ENCODE measurements around the gene BAIAP2L2.

The BAIAP2L2 gene

DNA sequence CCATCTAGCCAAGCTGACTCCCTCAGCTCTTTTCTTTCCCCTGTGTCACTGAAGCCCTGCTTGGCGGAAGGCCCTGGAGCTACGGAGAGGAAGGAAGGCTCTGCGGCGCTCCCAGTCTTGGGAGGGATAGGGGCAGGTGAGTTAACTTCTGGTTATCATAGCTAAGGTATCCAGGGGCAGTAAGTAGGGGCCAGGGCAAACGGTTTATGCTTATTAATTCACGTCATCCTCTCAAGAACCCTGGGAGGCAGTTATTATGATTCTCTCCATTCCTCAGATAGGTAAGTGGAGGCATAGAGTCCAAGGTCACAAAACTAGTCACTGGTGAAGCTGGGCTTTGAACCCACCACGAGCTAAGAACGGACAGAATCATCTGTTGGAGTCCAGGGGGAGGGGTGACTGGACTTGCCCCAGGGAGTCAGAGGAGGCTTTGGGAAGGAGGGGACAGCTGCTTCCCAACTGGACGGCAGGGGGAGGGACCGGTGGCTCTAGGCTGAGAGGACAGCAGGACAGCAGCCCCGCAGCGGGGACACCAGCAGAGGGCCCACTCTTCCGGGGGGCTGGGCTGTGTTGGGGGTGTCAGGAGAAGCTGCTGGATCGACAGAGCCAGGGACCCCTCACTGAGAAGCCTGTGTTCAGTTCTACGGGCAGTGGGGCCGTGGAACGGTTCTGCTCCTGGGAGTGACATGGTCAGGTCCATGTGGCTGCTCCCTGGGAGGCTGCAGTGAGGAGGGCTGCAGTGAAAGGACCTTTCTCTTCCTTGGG is 3.5 kb downstream of the BAIAP2L2 start:
- TF ChIP-seq, protein P1, sequence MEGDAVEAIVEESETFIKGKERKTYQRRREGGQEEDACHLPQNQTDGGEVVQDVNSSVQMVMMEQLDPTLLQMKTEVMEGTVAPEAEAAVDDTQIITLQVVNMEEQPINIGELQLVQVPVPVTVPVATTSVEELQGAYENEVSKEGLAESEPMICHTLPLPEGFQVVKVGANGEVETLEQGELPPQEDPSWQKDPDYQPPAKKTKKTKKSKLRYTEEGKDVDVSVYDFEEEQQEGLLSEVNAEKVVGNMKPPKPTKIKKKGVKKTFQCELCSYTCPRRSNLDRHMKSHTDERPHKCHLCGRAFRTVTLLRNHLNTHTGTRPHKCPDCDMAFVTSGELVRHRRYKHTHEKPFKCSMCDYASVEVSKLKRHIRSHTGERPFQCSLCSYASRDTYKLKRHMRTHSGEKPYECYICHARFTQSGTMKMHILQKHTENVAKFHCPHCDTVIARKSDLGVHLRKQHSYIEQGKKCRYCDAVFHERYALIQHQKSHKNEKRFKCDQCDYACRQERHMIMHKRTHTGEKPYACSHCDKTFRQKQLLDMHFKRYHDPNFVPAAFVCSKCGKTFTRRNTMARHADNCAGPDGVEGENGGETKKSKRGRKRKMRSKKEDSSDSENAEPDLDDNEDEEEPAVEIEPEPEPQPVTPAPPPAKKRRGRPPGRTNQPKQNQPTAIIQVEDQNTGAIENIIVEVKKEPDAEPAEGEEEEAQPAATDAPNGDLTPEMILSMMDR (IDR thresholded peaks at IDR 0.05; ENCODE audit: insufficient read depth, low read depth, low read length, missing control alignments) = no peak
- no peak for DNase-seq (ENCODE audit: low read depth)
- H3K4me3 ChIP-seq (ENCODE audit: low read length) = no peak overlapping the region

DNA sequence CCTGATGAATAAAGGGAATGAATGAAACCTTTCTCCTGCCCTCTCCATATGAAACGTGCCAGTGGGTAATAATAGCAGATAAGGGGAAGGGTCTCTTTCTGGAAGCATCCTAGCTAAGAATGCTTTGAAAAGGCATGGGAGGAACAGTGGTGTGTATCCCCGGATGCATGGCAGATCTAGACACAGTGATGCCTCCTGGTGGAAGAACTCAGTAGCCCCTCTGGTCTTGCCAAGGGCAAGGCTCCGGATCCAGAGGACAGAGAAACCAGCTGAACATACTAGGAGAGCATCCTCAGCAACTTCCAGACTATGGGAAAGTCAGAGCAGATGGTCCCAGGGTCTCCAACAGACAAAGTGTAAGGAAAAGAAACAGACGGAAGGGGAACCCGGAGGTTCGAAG is 6.4 kb downstream of the BAIAP2L2 start:
- TF ChIP-seq, protein P1 (IDR thresholded peaks at IDR 0.05; ENCODE audit: insufficient read depth, low read depth, low read length, missing control alignments) = peak; percentile 29
- H3K4me3 ChIP-seq (ENCODE audit: low read length) = no peak overlapping the region
- no peak for DNase-seq (ENCODE audit: low read depth)

DNA sequence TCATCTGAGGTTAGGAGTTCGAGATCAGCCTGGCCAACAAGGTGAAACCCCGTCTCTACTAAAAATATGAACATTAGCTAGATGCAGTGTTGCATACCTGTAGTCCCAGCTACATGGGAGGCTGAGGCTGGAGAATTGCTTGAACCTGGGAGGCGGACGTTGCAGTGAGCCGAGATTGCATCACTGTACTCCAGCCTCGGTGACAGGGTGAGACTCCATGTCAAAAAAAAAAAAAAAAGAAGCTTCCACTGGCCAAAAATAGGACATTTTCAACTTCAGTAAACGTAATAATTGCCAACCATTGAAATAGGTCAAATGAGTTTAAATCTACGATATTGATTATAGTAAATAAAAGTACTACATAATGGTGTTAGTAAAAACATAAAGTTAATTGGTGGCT is 6.8 kb downstream of the BAIAP2L2 start:
- TF ChIP-seq, protein P1 (IDR thresholded peaks at IDR 0.05; ENCODE audit: insufficient read depth, low read depth, low read length, missing control alignments) = no peak
- no peak overlapping the region for H3K4me3 ChIP-seq (ENCODE audit: low read length)
- DNase-seq (ENCODE audit: low read depth) = no peak

DNA sequence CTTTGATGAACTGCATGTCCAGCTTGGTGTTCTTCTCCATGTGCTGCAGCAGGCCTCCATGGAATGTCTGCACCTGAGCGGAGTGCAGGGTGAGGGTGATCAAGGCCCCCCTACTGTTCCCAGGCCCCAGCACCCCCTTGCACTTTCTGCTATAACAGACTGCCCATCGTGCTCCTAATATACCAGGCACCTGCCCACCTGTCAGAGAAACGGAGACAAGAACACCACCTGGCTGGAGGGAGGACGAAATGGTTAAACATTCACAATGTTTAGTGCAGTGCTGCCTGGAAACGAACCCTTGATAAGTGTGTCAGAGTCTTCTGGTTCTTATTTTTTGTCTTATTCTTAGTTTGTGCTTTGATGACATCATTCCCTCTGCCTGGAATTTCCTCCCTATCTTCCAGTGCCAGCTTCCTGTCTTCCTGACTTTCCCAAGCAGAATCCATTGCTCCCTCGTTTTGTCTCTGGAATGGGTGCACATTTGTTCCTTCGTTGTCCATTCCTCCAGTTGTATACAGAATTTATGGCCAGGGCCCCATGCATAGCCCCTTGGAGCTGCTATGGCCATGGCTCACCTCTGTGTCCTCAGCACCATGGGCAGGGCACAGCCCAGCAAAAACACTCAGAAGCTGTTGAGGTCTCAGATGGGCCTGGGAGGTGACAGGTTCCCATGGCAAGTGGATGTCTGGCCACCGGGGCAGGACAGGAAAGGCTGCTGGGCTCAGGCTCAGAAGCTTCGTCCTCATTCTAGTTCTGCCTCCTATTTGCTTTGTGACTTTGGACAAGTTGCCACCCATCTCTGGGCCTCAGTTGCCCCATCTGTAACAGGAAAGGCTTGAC is 11.9 kb downstream of the BAIAP2L2 start:
- TF ChIP-seq, protein P1 (IDR thresholded peaks at IDR 0.05; ENCODE audit: insufficient read depth, low read depth, low read length, missing control alignments) = no peak
- H3K4me3 ChIP-seq (ENCODE audit: low read length) = no peak overlapping the region
- DNase-seq (ENCODE audit: low read depth) = no peak

DNA sequence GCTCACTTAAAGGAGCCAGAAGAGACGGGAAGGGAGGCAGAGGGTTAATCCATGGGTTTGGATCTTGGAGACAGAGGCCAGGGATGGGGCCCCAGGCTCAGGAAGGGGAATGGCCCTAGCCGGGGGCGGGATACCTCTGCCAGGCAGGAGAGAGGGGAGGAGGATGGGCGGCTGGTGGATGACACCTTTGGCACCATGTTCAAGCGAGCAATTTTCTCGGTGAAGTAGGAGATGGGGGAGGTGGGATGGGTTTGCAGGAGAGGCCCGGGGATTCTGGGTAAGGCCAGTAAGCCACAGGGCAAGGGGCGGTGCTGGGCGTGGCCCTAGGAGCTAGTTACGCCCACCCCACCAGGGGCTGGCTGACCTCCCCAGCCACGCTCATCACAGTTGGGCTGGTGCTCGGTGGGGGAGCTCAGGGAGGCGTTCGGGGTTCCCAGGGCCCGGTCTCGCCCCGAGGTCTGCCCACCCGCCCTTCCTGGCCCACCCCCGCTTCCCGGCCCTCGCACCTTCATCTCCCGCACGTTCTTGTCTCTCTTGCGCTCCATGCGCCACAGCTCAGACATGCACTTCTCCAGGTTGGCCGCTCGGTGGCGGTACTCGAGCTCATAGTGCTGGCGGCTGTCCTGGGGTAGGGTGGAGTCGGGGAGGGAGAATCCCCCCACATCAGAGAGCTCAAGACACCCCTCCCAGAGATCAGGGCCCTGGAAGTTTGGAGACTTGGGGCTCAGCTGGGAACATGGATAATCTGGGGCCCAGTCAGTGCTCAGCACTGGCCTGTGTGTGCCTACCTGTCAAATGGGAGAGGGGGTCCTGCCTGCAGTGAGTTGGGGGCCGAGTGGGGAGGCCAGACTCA is 12.7 kb downstream of the BAIAP2L2 start:
- DNase-seq (ENCODE audit: low read depth) = no peak
- no peak overlapping the region for H3K4me3 ChIP-seq (ENCODE audit: low read length)
- TF ChIP-seq, protein P1 (IDR thresholded peaks at IDR 0.05; ENCODE audit: insufficient read depth, low read depth, low read length, missing control alignments) = peak; percentile 48

DNA sequence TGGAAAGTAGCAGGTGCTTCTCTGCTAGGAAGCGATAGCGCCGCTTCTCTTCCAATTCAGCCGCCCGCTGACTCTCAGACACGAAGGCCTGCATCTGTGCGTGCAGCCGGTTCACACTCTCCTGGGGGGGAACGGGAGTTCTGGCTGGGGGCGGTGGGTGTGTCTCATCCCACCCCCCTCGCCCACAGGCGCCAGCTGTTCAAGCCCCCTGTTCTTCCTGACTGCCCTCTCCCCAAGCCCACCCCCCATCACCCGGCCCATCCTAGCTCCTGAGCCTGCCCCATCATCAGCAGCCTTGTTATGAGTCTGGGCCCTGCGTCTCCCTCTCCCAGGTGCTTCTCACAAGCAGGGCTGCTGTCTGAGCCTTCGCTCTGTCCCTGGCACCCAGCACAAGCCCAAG is 13.4 kb downstream of the BAIAP2L2 start:
- no peak for DNase-seq (ENCODE audit: low read depth)
- H3K4me3 ChIP-seq (ENCODE audit: low read length) = no peak overlapping the region
- TF ChIP-seq, protein P1 (IDR thresholded peaks at IDR 0.05; ENCODE audit: insufficient read depth, low read depth, low read length, missing control alignments) = no peak
